DOHH2 (cell line): ENCODE measurements around the gene PROM2.

Experiments used
- H3F3A ChIP-seq: fragments of 200-600 bp; sonication (generic), shearing (Covaris generic); 2 replicates; pipeline ENCODE4 v1.6.0; 2016; ENCODE audit warnings: antibody characterized with exemption, mild to moderate bottlenecking; ENCODE audit not compliant: control insufficient read depth, insufficient read depth
- H3K27ac ChIP-seq: fragments of 200-600 bp; sonication (generic); 2 replicates; pipeline ENCODE4 v1.5.1; 2014; ENCODE audit warnings: low read depth, mild to moderate bottlenecking, low read length, moderate library complexity
- H3K27me3 ChIP-seq: fragments of 200-600 bp; sonication (generic); 2 replicates; pipeline ENCODE4 v1.6.1; 2014; ENCODE audit warnings: mild to moderate bottlenecking, low read length, mixed read lengths; ENCODE audit not compliant: control insufficient read depth
- H3K36me3 ChIP-seq: fragments of 200-600 bp; sonication (generic); 2 replicates; pipeline ENCODE4 v1.6.1; 2014; ENCODE audit warnings: mild to moderate bottlenecking, low read length, moderate library complexity, mixed read lengths; ENCODE audit not compliant: control insufficient read depth
- H3K4me1 ChIP-seq: fragments of 200-600 bp; sonication (generic); 2 replicates; pipeline ENCODE4 v1.6.1; 2014; ENCODE audit warnings: mild to moderate bottlenecking, low read length, mixed read lengths; ENCODE audit not compliant: control insufficient read depth
- H3K4me2 ChIP-seq: fragments of 200-600 bp; sonication (generic); 2 replicates; pipeline ENCODE4 v1.6.0; 2014; ENCODE audit warnings: mild to moderate bottlenecking, low read length, moderate library complexity
- H3K4me3 ChIP-seq: fragments of 200-600 bp; sonication (generic); 2 replicates; pipeline ENCODE4 v1.5.1; 2014; ENCODE audit warnings: mild to moderate bottlenecking, low read length, mixed read lengths
- H3K79me2 ChIP-seq: fragments of 200-600 bp; sonication (generic); 2 replicates; pipeline ENCODE4 v1.6.1; 2014; ENCODE audit warnings: mild to moderate bottlenecking, low read length, mixed read lengths; ENCODE audit not compliant: control insufficient read depth
- H3K9me2 ChIP-seq: fragments of 200-600 bp; sonication (generic); replicated peaks from 2 replicates; pipeline ENCODE4 v1.6.1; 2014; ENCODE audit warnings: mild to moderate bottlenecking, low read length, mixed read lengths; ENCODE audit not compliant: control insufficient read depth
- H3K9me3 ChIP-seq: fragments of 200-600 bp; sonication (generic); 2 replicates; pipeline ENCODE4 v1.6.1; 2014; ENCODE audit warnings: antibody characterized with exemption, low read length, mixed read lengths; ENCODE audit not compliant: control insufficient read depth, insufficient read depth
- H4K20me1 ChIP-seq: fragments of 200-600 bp; sonication (generic); 2 replicates; pipeline ENCODE4 v1.6.0; 2014; ENCODE audit warnings: low read depth, mild to moderate bottlenecking, antibody characterized with exemption, low read length, moderate library complexity; ENCODE audit not compliant: control insufficient read depth, insufficient read depth
- EZH2phosphoT487 ChIP-seq: fragments of 200-600 bp; sonication (generic); IDR thresholded peaks from 2 replicates; pipeline ENCODE4 v1.6.1; 2017; ENCODE audit warnings: borderline replicate concordance, mild to moderate bottlenecking, antibody characterized with exemption, low read length, moderate library complexity, mixed read lengths
- TF ChIP-seq, protein P1 (sequence below): fragments of 200-600 bp; sonication (generic); IDR thresholded peaks from one replicate; pipeline ENCODE4 v1.5.1; 2014; ENCODE audit warnings: antibody characterized with exemption, mild to moderate bottlenecking, low read depth, low read length; ENCODE audit not compliant: poor library complexity, severe bottlenecking

PROM2 gene

GRCh38 chr2:95270541-95271081 is 3.6 kb upstream of the PROM2 start:
- no peak overlapping the region for H3K4me2 ChIP-seq
- H3K79me2 ChIP-seq, result no peaks in the 10 kb centered on the region
- TF ChIP-seq, protein P1, sequence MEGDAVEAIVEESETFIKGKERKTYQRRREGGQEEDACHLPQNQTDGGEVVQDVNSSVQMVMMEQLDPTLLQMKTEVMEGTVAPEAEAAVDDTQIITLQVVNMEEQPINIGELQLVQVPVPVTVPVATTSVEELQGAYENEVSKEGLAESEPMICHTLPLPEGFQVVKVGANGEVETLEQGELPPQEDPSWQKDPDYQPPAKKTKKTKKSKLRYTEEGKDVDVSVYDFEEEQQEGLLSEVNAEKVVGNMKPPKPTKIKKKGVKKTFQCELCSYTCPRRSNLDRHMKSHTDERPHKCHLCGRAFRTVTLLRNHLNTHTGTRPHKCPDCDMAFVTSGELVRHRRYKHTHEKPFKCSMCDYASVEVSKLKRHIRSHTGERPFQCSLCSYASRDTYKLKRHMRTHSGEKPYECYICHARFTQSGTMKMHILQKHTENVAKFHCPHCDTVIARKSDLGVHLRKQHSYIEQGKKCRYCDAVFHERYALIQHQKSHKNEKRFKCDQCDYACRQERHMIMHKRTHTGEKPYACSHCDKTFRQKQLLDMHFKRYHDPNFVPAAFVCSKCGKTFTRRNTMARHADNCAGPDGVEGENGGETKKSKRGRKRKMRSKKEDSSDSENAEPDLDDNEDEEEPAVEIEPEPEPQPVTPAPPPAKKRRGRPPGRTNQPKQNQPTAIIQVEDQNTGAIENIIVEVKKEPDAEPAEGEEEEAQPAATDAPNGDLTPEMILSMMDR, result no peak
- TF ChIP-seq EZH2phosphoT487, result no peak
- H3K9me3 ChIP-seq, result no peaks in the 10 kb centered on the region
- H3K9me2 ChIP-seq, result no peaks in the 10 kb centered on the region
- H3K27me3 ChIP-seq, result no peaks in the 10 kb centered on the region
- no peaks in the 10 kb centered on the region for H4K20me1 ChIP-seq
- no peaks in the 10 kb centered on the region for H3F3A ChIP-seq
- H3K36me3 ChIP-seq, result no peaks in the 10 kb centered on the region
- H3K4me3 ChIP-seq, result no peak overlapping the region
- H3K4me1 ChIP-seq, result no peaks in the 10 kb centered on the region
- no peak overlapping the region for H3K27ac ChIP-seq

DNA sequence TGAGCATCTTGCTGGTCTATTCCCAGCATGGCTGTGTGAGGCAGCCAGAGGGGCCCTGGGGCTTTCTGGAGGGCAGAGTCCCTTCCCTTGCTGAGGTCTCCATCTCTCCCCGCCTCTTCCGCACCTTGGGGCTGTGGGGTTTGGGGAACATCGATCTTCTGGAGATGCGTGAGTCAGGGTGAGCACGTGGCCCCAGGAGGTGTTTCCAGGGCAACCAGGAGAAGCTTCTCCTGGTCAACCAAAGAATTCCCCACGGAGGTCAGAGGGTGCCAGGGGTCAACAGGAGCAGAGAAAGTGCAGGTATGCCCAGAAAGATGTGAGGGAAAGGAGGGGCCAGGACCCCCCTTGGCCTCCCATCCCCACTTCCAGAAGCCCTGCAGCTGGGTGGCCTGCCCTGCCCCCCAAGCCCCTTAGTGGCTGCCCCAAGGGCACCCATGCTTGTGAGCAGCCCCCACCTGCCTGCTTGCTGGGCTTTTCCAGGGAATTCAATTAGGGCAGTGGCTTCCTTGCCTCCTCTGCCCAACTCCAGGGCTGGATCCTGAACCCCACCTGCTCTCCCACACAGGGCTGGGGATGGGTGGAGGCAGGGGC is 2.8 kb upstream of the PROM2 start:
- no peaks in the 10 kb centered on the region for H3K36me3 ChIP-seq
- no peaks in the 10 kb centered on the region for H3K9me2 ChIP-seq
- no peak overlapping the region for H3K4me2 ChIP-seq
- no peaks in the 10 kb centered on the region for H4K20me1 ChIP-seq
- no peak overlapping the region for H3K4me3 ChIP-seq
- no peaks in the 10 kb centered on the region for H3F3A ChIP-seq
- TF ChIP-seq, protein P1, result no peak
- no peak for TF ChIP-seq EZH2phosphoT487
- H3K27me3 ChIP-seq, result no peaks in the 10 kb centered on the region
- H3K27ac ChIP-seq, result no peak overlapping the region
- H3K9me3 ChIP-seq, result no peaks in the 10 kb centered on the region
- no peaks in the 10 kb centered on the region for H3K4me1 ChIP-seq
- no peaks in the 10 kb centered on the region for H3K79me2 ChIP-seq

DNA sequence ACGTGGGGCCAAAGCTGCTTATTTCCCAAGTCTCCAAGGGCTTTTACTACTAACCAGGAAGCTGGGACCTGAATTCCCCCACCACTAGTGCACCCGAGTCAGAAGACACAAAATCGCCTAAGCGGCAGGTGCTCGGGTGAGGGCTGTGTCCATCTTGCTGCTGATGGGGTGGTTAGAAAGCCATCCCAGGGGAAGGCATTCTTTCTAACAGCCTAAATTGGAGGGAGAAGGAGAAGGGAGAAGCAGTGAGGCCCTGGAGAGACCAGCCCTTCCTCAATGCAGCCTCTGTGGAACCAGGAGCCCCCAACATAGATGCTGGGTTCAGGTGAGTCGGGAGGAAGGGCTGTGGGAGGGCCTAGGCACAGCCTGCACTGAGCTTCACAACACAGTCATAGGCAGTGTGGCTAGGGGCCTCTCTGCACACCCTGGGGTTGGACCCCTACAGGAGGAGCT is 1.9 kb upstream of the PROM2 start:
- no peaks in the 10 kb centered on the region for H4K20me1 ChIP-seq
- no peak overlapping the region for H3K27ac ChIP-seq
- no peaks in the 10 kb centered on the region for H3K9me2 ChIP-seq
- H3K4me3 ChIP-seq, result no peak overlapping the region
- no peaks in the 10 kb centered on the region for H3K36me3 ChIP-seq
- H3F3A ChIP-seq, result no peaks in the 10 kb centered on the region
- TF ChIP-seq, protein P1, result no peak
- no peak for TF ChIP-seq EZH2phosphoT487
- H3K4me1 ChIP-seq, result no peaks in the 10 kb centered on the region
- H3K27me3 ChIP-seq, result no peaks in the 10 kb centered on the region
- no peaks in the 10 kb centered on the region for H3K79me2 ChIP-seq
- no peak overlapping the region for H3K4me2 ChIP-seq
- H3K9me3 ChIP-seq, result no peaks in the 10 kb centered on the region
